Measurements from ENCODE around the gene SRI. TPM values are rescaled to one million over a fixed set of nuclear protein-coding genes. Genes with fewer than 3 reads are reported as not detected.
"Not testable (repeated sequence)": the region's sequence is repeated elsewhere in the genome, so short reads cannot be mapped to it uniquely, and the experiment has no call there.

The SRI gene
- total RNA-seq, 2 experiments from 2014 or later = 44.3 to 45.7 TPM

DNA sequence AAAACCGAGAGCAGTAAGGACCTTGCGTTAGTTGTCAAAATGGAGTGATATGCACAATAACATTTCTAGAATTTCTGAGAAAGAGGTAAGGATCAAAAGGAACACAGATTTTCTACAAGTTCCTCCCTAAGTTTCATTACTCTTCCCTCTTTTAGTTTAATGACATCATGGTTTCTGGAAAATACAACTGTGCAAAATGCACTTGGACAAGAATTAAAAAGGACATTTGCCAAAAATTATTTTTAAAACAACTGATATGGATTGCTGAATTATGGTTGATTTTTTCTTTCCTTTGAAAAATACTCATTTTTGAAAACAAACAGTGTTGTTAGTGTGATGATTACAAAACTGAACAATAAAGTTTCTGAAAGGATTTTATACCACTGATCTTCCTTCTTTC is 52.1 kb downstream of the SRI start:
- no peak overlapping the region for H3K27ac Mint-ChIP-seq
- no peaks in the 10 kb centered on the region for H3K4me1 ChIP-seq (ENCODE audit: insufficient read depth, low read length)
- no peak for ATAC-seq (ENCODE audit: poor library complexity)
- H3K9me3 Mint-ChIP-seq = no peaks in the 10 kb centered on the region
- no peak for DNase-seq
- no peaks in the 10 kb centered on the region for H3K27me3 Mint-ChIP-seq
- no peak overlapping the region for H3K27ac ChIP-seq (ENCODE audit: low read depth in 1 of 2, low read length in 2 of 2)
- H3K4me3 Mint-ChIP-seq = no peak overlapping the region
- no peaks in the 10 kb centered on the region for H3K27me3 ChIP-seq (ENCODE audit: control insufficient read depth in 1 of 2, insufficient read depth in 2 of 2, low read length in 2 of 2)
- intact Hi-C loops (cut with DNase I, micrococcal nuclease) = no loop called here
- H3K9me3 ChIP-seq (ENCODE audit: control insufficient read depth in 1 of 2, insufficient read depth in 1 of 2, low read length in 2 of 2) = no peaks in the 10 kb centered on the region
- H3K4me1 Mint-ChIP-seq (ENCODE audit: low read depth) = no peaks in the 10 kb centered on the region
- no peaks in the 10 kb centered on the region for H3K36me3 Mint-ChIP-seq (ENCODE audit: low read depth)
- POLR2A ChIA-PET = no interaction called here
- no peaks in the 10 kb centered on the region for H3K36me3 ChIP-seq (ENCODE audit: insufficient read depth, low read length)
- H3K4me3 ChIP-seq (ENCODE audit: low read length) = no peak overlapping the region
- CTCF ChIA-PET = no interaction called here
- TF ChIP-seq CTCF (IDR thresholded peaks at IDR 0.05) = no peak

- no peaks in the 10 kb centered on the region for H3K27me3 Mint-ChIP-seq
- Histone ChIP-seq H3K36me3 (ENCODE audit: insufficient read depth, low read length) (no peaks in the 10 kb centered on the region), H3K9me3 (ENCODE audit: control insufficient read depth in 1 of 2, insufficient read depth in 1 of 2, low read length in 2 of 2) (no peaks in the 10 kb centered on the region), H3K27me3 (ENCODE audit: control insufficient read depth in 1 of 2, insufficient read depth in 2 of 2, low read length in 2 of 2) (no peaks in the 10 kb centered on the region), H3K27ac (ENCODE audit: low read depth in 1 of 2, low read length in 2 of 2) (no peak overlapping the region), H3K4me1 (ENCODE audit: insufficient read depth, low read length) (no peaks in the 10 kb centered on the region), H3K4me3 (ENCODE audit: low read length) (no peak overlapping the region)
- TF ChIP-seq CTCF (IDR thresholded peaks at IDR 0.05) = no peak
- ATAC-seq (ENCODE audit: poor library complexity) (no peak), DNase-seq (no peak)
- H3K9me3 Mint-ChIP-seq = no peaks in the 10 kb centered on the region
- intact Hi-C loops (cut with DNase I, micrococcal nuclease) = no loop called here
- no peak overlapping the region for H3K4me3 Mint-ChIP-seq
- no peaks in the 10 kb centered on the region for H3K4me1 Mint-ChIP-seq (ENCODE audit: low read depth)
- H3K36me3 Mint-ChIP-seq (ENCODE audit: low read depth) = no peaks in the 10 kb centered on the region
- ChIA-PET CTCF (no interaction called here), POLR2A (no interaction called here)
- no peak overlapping the region for H3K27ac Mint-ChIP-seq
These were observed 52.6 kb downstream of the SRI start for GRCh38 chr7:88167223-88167622.

DNA sequence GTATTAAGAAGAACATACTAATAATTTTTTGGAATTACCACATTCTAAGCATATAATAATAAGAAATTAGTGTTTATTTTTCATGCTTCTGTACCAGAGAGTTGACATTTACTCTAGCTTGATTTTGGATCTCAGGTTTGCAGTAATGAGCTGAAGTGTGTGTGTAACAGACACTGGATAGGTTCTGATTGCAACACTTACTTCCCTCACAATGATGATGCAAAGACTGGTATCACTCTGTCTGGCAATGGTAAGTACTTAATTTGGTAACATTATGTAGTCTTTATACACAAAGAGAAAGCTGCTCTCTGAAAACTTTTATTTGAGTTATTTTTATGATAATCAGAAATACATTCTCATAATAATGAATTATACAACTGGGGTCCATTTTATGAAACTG is 54.1 kb downstream of the SRI start:
- Mint-ChIP-seq H3K4me3 (no peak overlapping the region), H3K4me1 (ENCODE audit: low read depth) (no peaks in the 10 kb centered on the region), H3K9me3 (no peaks in the 10 kb centered on the region), H3K27me3 (no peaks in the 10 kb centered on the region), H3K36me3 (ENCODE audit: low read depth) (no peaks in the 10 kb centered on the region), H3K27ac (no peak overlapping the region)
- Histone ChIP-seq H3K4me1 (ENCODE audit: insufficient read depth, low read length) (no peaks in the 10 kb centered on the region), H3K9me3 (ENCODE audit: control insufficient read depth in 1 of 2, insufficient read depth in 1 of 2, low read length in 2 of 2) (no peaks in the 10 kb centered on the region), H3K27ac (ENCODE audit: low read depth in 1 of 2, low read length in 2 of 2) (no peak overlapping the region), H3K36me3 (ENCODE audit: insufficient read depth, low read length) (no peaks in the 10 kb centered on the region), H3K27me3 (ENCODE audit: control insufficient read depth in 1 of 2, insufficient read depth in 2 of 2, low read length in 2 of 2) (no peaks in the 10 kb centered on the region), H3K4me3 (ENCODE audit: low read length) (no peak overlapping the region)
- peak in 1 of 14 experiments; percentile 6 for DNase-seq
- CTCF ChIA-PET = no interaction called here
- no peak for TF ChIP-seq CTCF (IDR thresholded peaks at IDR 0.05)
- POLR2A ChIA-PET = no interaction called here
- ATAC-seq (ENCODE audit: poor library complexity) = no peak
- intact Hi-C loops (cut with DNase I, micrococcal nuclease) = no loop called here

DNA sequence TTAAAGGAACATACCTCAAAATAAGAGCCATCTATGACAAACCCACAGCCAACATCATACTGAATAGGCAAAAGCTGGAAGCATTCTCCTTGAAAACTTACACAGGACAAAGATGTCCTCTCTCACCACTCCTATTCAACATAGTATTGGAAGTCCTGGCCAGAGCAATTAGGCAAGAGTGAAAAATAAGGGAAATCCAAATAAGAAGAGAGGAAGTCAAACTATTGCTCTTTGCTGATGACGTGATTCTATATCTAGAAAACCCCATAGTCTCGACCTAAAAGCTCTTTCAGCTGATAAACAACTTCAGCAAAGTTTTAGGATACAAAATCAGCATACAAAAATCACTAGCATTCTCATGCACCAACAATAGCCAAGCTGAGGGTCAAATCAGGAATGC is 60.1 kb downstream of the SRI start:
- H3K4me3 ChIP-seq (ENCODE audit: low read length); ATAC-seq (ENCODE audit: poor library complexity); DNase-seq; POLR2A ChIA-PET; CTCF ChIA-PET; H3K27ac ChIP-seq (ENCODE audit: low read depth in 1 of 2, low read length in 2 of 2); H3K36me3 ChIP-seq (ENCODE audit: insufficient read depth, low read length); H3K4me1 Mint-ChIP-seq (ENCODE audit: low read depth); H3K27ac Mint-ChIP-seq; H3K27me3 ChIP-seq (ENCODE audit: control insufficient read depth in 1 of 2, insufficient read depth in 2 of 2, low read length in 2 of 2); H3K9me3 ChIP-seq (ENCODE audit: control insufficient read depth in 1 of 2, insufficient read depth in 1 of 2, low read length in 2 of 2); H3K4me1 ChIP-seq (ENCODE audit: insufficient read depth, low read length); H3K27me3 Mint-ChIP-seq; intact Hi-C loops (cut with DNase I, micrococcal nuclease); H3K4me3 Mint-ChIP-seq: not testable (repeated sequence)
- Mint-ChIP-seq H3K36me3 (ENCODE audit: low read depth) (peaks cover 32% of the 10 kb centered on the region), H3K9me3 (peaks cover 16% of the 10 kb centered on the region)
